Thoracic aorta endothelial cell (primary cell): Measurements from ENCODE around the gene GET4. TPM values are rescaled to one million over a fixed set of nuclear protein-coding genes. Genes with fewer than 3 reads are reported as not detected.

Experiments used
- total RNA-seq: library from RNA; depleted of rRNA; stranded (reverse); fragments of >200 nt; gene quantifications from 2 replicates; pipeline ENCODE4 v1.2.3, GENCODE V29; 2012

GET4 gene, protein sequence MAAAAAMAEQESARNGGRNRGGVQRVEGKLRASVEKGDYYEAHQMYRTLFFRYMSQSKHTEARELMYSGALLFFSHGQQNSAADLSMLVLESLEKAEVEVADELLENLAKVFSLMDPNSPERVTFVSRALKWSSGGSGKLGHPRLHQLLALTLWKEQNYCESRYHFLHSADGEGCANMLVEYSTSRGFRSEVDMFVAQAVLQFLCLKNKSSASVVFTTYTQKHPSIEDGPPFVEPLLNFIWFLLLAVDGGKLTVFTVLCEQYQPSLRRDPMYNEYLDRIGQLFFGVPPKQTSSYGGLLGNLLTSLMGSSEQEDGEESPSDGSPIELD
- total RNA-seq = 25.5 and 26.5 TPM in 2 replicates

GRCh38 chr7:876077-876971 lies at the start of gene GET4:
GET4 (plus strand) TSS chr7:876554; CDS start chr7:876646, 92 bp downstream.

GRCh38 chr7:832167-832967 lies 44.0 kb upstream of the GET4 start, which contains the start of gene SUN1:
SUN1 (plus strand) TSS chr7:832476; CDS start chr7:832525, 49 bp downstream.

Other genes starting within 250 kb of the GET4 start
- gene DNAAF5, start 149.9 kb upstream of the GET4 start, total RNA-seq = 42.3 and 56.6 TPM in 2 replicates
- 12.2 and 14.5 TPM in 2 replicates for gene PRKAR1B, start 149.3 kb upstream of the GET4 start, total RNA-seq
- gene SUN1, start 44.1 kb upstream of the GET4 start, total RNA-seq = 167 and 264 TPM in 2 replicates
- gene ADAP1, start 78.1 kb downstream of the GET4 start, total RNA-seq = 0.22 and 0.27 TPM in 2 replicates
- gene COX19, start 99.0 kb downstream of the GET4 start, total RNA-seq = 10.7 and 11.8 TPM in 2 replicates
- not detected in 2 replicates for gene CYP2W1, start 106.6 kb downstream of the GET4 start, total RNA-seq
- 5.9 and 9.1 TPM in 2 replicates for gene GPR146, start 168.0 kb downstream of the GET4 start, total RNA-seq
- 1.5 and 2.0 TPM in 2 replicates for gene GPER1, start 211.6 kb downstream of the GET4 start, total RNA-seq